ENCODE results near the gene TMEM250.
"Not testable (repeated sequence)": the region's sequence is repeated elsewhere in the genome, so short reads cannot be mapped to it uniquely, and the experiment has no call there.

Gene TMEM250

GRCh38 chr9:136111190-136111589 lies 7.5 kb downstream of the TMEM250 start:
- no peak for DNase-seq (ENCODE audit: low spot score)

DNA sequence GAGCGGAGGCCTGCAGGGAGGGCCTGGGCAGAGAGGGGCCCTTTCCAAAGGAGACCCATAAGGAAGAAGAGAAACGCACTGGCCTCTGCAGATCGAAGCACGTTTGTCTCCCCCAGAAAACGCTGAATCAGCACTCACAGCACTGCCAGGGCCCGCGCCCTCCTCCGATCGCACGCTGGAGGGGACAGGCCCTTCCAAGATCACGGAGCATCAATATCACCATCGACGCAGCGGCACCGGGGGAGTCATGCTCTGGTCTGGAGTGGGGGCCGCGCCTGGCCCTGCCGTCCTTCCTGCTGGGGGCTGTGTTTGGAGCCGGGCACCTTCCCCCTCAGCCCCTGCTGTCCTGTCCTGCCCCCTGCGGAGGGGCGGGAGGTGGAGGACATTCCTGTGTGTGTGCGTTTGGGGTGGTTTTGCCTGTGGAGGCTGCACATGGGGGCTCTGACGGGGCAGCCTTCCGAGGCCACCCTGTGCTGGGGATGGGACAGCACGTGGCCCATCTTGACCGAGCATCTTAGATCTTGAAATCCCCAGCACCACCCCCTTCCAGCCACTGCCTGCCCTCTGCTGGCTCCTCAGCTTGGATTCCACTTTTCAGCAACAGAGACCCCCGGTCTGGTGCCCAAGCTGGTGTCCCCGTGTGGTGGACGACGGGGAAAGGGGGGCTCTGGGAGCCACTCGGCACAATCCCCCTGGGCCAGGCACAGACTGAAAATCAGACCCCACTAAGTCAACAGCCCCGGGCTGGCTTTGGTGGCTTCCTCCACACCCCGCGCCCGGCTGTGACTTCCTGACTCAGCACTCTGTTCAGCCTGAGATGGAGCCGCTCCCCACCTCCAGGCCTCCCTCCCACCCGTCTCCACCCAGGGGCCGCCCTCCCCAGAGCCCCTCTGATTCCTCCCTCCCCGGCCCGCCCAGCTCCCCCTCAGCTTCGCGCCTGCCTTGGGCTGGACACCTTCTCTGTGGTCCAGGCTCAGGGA lies 8.3 kb downstream of the TMEM250 start:
- no peak for DNase-seq (ENCODE audit: low spot score)

DNA sequence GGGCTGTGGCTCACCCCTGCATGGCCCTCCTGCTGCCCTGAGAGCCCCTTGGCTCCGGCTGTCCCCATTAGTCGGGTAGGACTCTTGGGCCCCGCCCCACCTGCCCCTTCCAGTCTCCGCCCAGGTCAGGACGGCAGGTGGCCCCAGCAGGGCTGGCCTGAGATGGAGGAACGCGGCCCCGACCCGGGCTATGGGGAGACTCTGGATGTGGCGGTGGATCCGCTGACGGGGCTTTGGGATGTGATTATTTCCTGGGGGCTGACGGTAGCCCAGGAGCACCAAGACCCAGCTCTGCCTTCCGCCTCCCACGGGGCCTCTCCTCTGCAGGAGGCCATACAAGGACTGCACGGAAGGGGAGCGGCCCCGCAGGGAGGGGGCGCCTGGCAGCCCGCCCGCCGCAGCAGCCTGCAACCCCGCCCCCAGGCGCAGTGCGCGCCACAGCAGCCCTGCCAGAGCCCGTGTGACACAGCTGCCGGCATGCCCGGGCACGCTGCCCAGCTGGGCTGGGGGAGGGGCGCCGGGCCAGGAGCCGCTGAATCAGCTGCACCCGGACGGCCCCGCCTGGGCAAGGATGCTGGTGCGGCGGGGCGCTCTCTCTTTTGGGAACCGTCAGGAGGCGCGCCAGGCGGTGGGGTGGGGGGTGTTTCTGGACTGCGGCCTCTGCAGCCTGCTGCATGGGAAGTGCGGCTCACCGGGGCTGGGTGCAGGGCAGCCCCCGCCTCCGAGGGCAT lies 9.2 kb downstream of the TMEM250 start:
- peak; percentile 86 for DNase-seq (ENCODE audit: low spot score)

DNA sequence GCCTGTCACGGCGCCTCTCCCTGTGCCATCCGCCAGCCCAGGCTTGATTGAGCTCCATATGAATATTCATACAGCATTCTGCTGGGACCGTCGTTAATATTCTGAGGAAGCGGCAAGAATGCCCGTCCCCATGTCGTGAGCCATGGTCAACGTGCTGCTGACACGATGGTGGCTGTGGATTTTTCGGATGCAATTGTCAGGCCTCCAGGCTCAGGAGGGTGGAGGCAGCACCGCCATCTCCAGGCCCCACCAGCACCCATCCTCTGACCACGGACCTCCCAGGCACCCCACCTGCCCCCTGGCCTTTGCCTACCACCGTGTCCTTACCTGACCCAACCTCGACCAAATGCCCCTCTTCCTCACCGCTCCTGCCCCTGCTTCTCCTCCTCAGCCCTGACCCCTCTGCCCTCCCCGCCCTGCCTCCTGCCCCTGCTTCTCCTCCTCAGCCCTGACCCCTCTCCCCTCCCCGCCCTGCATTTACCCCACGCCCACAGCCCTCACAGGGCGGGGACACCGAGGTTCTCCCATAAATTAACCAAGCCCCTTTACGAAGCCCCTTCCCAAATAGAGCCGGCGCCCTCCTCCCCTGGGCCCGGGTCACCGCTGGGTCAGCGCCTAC lies 9.9 kb downstream of the TMEM250 start:
- DNase-seq (ENCODE audit: low spot score) = no peak

GRCh38 chr9:136107953-136108647 lies 10.6 kb downstream of the TMEM250 start:
- no peak for DNase-seq (ENCODE audit: low spot score)

DNA sequence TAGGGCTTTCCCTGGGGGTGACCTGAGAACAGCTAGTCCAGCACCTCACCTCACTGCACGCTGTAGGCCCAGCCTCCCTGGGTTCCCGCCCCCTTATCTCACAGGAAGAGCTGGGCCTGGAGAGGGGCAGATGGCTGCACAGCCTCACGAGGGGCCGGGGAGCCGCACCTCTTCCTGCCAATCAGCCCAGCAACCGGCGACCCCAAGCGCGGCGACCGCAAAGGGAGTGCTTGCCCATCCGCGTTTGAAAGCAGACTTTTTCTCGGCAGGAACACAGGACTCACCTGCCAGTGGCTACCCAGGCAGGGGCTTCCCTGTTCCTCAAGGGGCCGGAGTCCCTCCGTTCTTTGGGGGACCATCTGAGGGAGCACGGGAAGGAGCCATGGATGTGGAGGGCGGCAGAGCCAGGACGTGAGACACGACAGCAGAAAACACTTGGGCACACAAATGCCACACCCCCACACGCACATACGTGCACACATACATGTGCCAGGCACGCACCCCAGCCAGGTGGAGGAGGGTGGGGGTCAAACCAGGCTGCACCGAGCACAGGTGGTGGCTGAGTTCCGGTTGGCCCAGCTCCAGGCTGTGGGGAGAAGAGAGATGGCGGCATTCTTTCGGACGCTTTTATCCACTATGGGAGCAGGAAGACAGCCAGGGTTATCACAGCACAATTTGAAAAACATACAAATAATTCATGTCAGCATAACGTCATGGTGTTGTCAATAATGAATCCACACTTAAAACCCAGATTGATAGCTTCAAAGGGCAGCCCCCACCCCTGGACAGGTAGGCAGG lies 11.3 kb downstream of the TMEM250 start:
- DNase-seq (ENCODE audit: low spot score) = no peak

DNA sequence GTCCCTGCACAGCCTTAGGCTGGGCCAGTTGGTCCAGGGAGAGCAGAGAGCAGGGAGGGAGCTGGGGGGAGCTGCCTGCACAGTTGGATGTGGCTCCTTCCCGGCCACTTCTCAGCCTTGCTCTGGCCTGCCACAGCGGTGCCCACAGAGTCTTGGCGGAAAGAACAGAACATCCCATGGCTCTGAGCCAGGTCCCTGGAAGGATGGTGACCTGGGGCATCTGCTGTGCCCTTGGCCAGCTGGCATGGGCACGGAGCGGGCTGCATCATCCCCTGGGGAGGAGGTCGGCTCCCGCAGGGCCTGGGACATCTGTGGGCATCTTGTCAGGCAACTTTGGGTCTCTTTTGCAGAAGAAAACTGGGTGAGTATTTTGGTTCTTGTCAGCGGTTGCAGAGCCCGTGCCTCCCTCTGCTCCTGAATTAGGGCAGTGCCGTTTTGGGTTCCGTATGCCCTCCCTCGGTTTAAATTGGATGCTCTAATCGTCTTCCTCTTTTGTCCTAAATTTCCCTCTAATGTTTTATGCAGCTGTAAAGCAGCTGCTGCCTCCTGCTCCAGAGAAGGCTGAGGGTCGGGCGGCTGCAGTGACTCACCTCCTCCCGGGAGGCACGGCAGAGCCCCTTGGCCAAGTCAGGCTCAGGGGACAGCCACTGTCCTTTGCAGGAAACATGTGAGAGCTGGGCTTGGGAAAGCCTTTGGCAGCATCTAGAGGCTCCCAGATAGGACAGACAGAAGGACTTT lies 13.1 kb downstream of the TMEM250 start:
- no peak for DNase-seq (ENCODE audit: low spot score)

- DNase-seq (ENCODE audit: low spot score) = no peak
Observed at GRCh38 chr9:136104916-136105315, 13.8 kb downstream of the TMEM250 start.

DNA sequence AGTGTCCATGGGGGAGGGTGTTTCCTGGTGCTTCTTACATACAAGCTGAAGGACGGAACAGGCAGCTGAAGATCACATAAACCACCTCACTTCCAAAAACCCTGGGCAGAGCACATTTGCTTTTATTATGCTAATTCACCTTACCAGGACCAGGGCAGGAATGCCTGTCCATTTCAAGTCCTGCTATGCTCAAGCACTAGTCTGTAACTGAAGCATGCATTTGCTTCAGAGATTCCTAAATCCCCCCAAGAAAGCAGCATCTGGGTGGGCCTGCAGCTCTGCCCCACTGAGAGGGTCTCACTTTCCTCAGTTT lies 14.2 kb downstream of the TMEM250 start:
- DNase-seq (ENCODE audit: low spot score) = no peak

DNA sequence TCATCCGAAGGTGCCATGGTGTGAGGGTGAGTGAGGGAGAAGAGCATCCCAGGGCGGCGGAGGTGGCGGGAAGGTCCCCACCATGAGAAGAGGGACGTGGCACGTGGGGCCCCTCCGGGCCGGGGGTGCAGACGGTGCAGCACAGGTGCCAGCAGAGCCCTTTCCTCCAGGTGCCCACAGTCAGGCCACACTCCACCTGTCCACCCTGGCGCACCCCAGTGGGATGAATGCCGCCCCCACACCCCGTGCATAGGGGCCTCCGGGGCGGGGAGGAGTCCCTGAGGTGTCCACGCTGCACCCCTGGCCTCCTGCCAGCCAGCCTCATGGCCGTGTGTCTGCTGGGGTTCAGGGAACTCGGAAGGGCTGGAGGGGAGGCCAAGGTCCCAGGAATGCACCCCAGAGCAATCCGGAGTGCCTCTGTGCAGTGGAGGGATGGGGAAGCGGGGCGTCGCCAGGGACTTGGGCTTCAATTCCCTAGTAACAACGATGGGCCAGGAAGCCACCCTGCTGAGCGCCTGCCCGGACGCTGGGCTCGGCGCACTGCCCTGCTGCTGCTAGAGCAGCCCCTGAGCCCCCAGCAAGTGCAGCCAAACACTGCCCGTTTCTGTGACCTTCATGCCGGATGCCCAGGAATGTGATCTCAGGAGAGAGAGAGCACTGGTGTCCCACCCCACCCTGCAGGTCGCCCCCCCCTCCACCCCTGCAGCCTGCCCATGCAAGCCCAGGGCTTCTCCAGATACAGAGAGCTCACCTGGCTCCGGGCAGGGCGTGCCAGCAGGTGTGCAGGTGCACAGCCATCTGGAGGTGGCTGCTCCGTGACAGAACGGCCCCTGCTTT lies 14.8 kb downstream of the TMEM250 start:
- no peak for DNase-seq (ENCODE audit: low spot score)

GRCh38 chr9:136101615-136102074 lies 17.0 kb downstream of the TMEM250 start:
- not testable (repeated sequence) for DNase-seq (ENCODE audit: low spot score)

GRCh38 chr9:136100700-136101614 lies 17.7 kb downstream of the TMEM250 start:
- DNase-seq (ENCODE audit: low spot score) = peak; percentile 66

- no peak for DNase-seq (ENCODE audit: low spot score)
Observed at GRCh38 chr9:136099542-136099941, 19.1 kb downstream of the TMEM250 start.

- DNase-seq (ENCODE audit: low spot score) = no peak
Observed at GRCh38 chr9:136098844-136099243, 19.8 kb downstream of the TMEM250 start.

- DNase-seq (ENCODE audit: low spot score) = no peak
Observed at GRCh38 chr9:136098210-136098609, 20.5 kb downstream of the TMEM250 start.

DNA sequence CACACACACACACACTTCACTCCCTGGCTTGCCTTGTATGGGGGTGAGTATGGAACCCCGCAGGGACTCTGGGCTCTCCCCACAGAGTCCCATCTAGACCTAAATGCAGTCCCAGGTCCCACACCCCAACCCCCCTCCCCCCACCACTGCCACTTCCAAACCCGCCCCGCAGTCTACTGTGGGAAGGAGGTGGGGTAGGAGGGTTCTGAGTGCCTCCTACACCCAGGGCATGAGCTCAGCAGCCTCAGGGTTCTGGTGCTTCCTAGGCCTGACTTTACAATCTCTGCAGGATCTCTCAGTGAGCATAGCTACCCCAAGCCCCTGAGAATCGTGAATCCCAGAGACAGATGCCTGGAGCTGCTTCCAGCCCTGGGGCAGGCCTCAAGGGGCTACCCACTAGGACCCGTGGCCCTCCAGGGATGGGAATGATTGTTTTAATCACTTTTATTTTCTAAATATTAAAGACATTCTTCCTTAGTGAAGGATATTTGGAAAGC lies 22.1 kb downstream of the TMEM250 start:
- DNase-seq (ENCODE audit: low spot score) = no peak

DNA sequence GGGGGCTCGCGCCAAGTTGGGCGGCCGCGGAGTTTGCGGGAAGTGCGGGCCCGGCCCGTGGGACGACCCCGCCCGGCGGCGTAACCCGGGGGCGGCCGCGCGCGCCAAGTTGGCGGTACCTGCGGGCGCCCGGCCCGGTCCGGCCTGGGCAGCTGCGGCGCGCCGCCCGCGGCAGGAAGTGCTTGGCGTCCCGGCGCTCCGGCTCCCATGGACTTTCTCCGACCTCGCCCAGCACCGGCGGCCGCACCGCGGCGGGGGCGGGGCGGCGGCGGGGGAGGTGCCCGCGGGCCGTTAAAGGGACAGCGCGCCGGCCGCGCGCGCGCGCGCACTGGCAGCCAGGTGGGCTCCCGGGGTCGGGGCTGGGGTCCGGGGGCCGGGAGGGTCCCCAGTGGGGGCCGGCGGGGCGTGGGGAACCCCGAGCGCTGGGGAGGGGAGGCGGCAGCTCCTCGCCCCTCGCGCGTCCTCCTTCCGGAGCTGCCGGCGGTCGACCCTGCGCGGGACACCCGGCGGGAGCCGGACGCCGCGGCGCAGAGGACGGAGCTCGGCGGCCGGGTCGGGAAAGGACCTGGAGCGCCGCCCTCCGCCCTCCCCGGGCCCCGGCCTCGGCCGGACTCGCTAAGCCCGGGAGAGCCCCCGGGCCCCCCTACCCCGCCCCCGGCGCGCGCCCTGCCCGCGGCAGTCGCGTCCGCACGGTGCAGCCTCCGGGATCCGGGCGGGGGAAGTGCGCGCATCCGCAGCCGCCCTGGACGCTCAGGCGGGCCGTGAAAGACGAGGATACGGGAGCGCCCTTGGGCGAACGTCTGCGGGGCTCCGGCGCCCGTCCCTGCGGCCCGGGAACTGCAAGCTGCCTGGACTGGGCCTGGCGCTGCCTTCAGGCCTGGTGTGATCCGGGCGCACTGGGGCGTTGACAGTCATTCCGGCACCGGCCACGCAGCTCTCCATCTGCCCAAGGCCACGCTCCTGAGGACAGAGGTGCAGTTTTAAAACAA lies 23.3 kb downstream of the TMEM250 start, which contains the start of gene NACC2:
TSS of gene NACC2 (minus strand) at position 220 of the 989 bp plus-strand sequence. CDS start 44,768 bp downstream, outside the sequence.
- peak; percentile 93 for DNase-seq (ENCODE audit: low spot score)

Measured in HuH-7.5 (cell line).